ENCODE results near the gene GOLGA8G.
"Not testable (repeated sequence)": the region's sequence is repeated elsewhere in the genome, so short reads cannot be mapped to it uniquely, and the experiment has no call there.

Gene GOLGA8G, protein sequence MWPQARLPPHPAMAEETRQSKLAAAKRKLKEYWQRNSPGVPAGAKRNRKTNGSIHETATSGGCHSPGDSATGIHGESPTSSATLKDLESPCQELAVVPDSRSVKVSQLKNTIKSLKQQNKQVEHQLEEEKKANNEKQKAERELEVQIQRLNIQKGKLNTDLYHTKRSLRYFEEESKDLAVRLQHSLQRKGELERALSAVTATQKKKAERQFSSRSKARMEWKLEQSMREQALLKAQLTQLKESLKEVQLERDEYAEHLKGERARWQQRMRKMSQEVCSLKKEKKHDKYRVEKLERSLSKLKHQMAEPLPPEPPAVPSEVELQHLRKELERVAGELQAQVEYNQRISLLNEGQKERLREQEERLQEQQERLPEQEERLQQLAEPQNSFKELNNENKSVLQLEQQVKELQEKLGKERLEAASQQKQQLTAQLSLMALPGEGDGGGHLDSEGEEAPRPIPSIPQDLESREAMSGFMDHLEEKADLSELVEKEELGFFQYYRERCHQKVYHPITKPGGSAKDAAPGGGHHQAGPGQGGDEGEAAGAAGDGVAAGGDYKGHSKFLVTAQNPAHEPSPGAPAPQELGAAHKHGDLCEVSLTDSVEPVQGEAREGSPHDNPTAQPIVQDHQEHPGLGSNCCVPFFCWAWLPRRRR

DNA sequence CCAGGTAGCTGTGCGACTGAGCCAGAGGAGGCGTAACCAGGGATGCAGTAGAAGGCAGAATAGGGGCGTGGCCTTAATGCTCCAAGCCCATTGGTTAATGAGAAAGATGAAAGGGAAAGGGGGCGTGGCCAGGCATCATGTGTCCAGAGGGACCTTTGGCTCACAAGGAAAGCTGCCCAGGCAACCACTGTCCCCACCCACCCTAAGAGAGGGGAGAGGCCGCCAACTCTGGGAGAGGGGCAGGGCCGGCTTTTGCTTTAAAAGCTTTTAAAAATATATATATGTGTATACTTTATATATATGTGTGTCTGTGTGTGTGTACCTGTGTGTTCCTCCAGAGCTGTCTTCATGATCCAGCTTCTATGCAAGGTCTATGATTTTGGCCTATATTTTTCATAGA is at the start of gene GOLGA8G:
TSS of gene GOLGA8G (minus strand) at position 18 of the 400 bp plus-strand sequence. CDS start 62 bp downstream, outside the sequence.
- DNase-seq (ENCODE audit: low read depth) = not testable (repeated sequence)

DNA sequence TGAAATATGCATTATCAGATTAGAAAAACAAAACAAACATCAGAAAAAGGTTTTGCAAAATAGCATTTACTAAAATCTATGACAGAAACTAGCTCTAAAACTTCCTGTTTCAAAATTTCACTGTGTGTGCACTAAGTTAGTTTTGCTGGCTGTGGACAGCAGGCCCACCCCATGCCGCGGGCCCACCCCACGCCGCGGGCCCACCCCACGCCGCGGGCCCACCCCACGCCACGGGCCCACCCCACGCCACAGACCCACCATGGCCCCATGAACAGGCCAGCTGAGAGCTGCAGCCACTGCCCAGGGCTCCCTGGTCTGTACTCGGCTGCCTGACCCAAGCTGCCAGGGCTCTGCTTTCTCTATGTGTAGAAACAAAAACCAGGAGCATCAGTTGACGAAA is 40.6 kb upstream of the GOLGA8G start:
- DNase-seq (ENCODE audit: low read depth) = not testable (repeated sequence)

DNA sequence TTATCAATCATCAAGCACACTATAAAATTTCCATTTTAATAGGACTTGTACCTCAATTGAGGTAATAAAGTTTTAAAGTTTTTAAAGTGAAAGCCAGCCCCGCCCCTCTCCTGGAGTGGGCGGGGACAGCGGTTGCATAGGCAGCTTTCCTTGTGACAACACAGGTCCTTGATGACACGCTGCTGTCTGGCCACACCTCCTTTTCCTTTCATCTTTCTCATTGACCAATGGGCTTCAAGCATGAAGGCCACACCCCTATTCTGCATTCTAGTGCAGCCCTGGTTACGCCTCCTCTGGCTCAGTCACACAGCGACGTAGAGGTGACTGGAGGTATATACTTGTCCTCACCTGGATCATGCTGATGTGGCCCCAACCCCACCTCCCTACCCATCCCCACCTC is 20.5 kb upstream of the GOLGA8G start, which contains the start of gene GOLGA6L25:
TSS of gene GOLGA6L25 (plus strand) at position 301 of the 400 bp plus-strand sequence. CDS start at position 362, 61 bp downstream.
- DNase-seq (ENCODE audit: low read depth) = not testable (repeated sequence)

DNA sequence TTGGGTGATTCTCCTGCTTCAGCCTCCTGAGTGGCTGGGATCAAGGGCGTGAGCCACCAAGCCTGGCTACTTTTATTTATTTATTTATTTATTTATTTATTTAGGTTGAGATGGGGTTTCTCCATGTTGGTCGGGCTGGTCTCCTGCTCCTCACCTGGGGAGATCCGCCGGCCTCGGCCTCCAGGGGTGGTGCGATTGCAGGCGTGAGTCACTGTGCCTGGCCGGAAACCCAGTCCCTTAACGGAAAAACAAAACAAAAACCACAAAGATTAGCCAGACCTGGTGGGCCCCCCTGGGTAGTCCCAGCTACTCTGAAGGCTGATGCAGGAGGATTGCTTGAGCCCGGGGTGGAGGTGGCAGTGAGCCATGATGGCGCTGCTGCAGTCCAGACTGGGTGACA is 17.6 kb downstream of the GOLGA8G start:
- not testable (repeated sequence) for DNase-seq (ENCODE audit: low read depth)

DNA sequence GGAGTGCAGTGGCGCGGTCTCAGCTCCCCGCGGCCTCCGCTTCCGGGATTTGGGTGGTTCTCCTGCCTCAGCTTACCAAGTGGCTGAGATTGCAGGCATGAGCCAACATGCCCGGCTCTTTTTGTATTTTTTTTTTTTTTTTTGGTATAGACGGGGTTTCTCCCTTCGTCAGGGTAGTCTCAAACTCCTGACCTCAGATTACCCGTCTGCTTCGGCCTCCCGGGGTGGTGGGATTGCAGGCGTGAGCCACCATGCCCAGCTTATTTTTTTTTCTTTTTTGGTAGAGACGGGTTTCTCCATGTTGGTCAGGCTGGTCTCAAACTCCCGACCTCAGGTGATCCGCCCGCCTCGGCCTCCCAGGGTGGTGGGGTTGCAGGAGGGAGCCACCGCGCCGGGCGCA is 18.6 kb downstream of the GOLGA8G start:
- DNase-seq (ENCODE audit: low read depth) = not testable (repeated sequence)

DNA sequence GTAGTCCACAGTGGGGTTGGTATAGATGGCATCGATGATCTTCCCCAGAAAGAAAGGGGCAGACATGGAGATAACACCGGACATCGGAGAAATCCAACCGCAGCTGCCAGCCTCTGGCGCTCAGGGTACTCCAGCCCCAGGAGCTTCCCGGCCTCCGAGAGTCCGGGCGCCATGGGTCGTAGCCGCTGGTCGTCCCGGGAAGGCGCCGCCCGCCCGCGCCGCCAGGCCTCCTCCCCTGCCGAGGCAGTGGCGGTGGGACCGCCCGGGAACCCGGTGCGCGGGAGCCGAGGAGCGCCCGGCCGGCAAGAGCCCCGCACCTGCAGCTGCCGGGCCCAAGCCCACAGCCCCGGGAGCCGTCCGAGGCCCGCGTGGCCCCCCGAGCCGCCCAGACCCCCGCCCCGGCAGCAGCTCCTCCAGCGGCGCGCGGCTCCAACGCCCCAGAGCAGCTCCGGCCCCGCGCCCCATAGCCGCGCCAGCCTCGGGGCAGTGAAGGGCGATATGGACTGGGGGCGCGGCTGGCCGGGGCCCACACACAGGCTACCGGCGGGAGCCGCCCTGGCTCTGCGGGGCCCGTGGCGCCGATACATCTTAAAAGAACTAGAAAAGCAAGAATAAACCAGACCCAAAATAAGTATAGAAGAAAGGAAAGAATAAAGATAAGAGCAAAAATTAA is 24.4 kb downstream of the GOLGA8G start:
- not testable (repeated sequence) for DNase-seq (ENCODE audit: low read depth)

DNA sequence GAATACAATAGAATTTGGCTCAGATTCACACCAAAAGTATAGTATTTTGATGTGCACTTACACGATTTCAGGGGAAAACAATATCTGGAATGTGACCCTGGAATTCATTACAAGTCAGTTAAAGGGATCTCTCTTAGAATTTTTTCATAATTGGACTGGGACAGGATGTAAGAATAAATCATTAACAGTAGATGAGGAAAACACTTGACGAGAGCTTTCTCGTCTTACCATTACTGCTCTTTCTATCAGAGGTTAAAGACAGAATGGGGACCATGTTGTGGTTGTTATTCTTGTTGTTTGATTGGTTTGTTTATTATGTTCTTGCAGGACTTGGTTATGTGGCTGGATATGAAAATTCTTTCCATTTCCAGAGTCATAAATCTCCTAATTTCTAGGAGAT is 51.4 kb downstream of the GOLGA8G start:
- not testable (repeated sequence) for DNase-seq (ENCODE audit: low read depth)
